ENCODE results near the gene NPRL2.

Gene NPRL2

GRCh38 chr3:50342813-50343633 lies 7.6 kb downstream of the NPRL2 start:
- Histone ChIP-seq H3K9ac (ENCODE audit: low read length) (no peak overlapping the region), H3K4me2 (ENCODE audit: low read length) (no peak overlapping the region), H3K18ac (ENCODE audit: low read length) (no peak overlapping the region), H2AK5ac (ENCODE audit: low read length) (no peak overlapping the region), H2BK5ac (ENCODE audit: low read length) (no peak overlapping the region), H3K79me1 (ENCODE audit: low read length) (no peaks in the 10 kb centered on the region), H4K8ac (ENCODE audit: low read depth, low read length) (no peak overlapping the region), H3K23ac (ENCODE audit: low read length) (no peak overlapping the region), H3K27ac (ENCODE audit: low read depth, low read length) (no peak overlapping the region), H3K27me3 (ENCODE audit: insufficient read depth, low read length, poor library complexity) (peaks cover 10% of the 10 kb centered on the region), H3K79me2 (ENCODE audit: control insufficient read depth, insufficient read depth, low read length) (no peaks in the 10 kb centered on the region), H4K5ac (ENCODE audit: low read length) (no peak overlapping the region), H2BK15ac (replicated peaks; ENCODE audit: low read depth) (no peak overlapping the region), H3K4me1 (ENCODE audit: control insufficient read depth, low read depth, low read length) (no peaks in the 10 kb centered on the region), H3K4me3 (ENCODE audit: low read length) (no peak overlapping the region), H3K4ac (ENCODE audit: low read depth, low read length) (no peak overlapping the region), H2BK120ac (ENCODE audit: low read depth, low read length) (no peak overlapping the region), H3K56ac (ENCODE audit: low read length) (no peak overlapping the region), H3K36me3 (ENCODE audit: control insufficient read depth, insufficient read depth, low read length) (no peaks in the 10 kb centered on the region)
- WGBS (ENCODE audit: extremely low coverage, insufficient coverage, low lambda C conversion rate) = no CpG with 5 or more reads among the region's 13 CpGs
- DNase-seq = peak; percentile 73

GRCh38 chr3:50341996-50342650 lies 8.5 kb downstream of the NPRL2 start:
- Histone ChIP-seq H3K27me3 (ENCODE audit: insufficient read depth, low read length, poor library complexity) (peaks cover 10% of the 10 kb centered on the region), H3K27ac (ENCODE audit: low read depth, low read length) (no peak overlapping the region), H3K4me2 (ENCODE audit: low read length) (no peak overlapping the region), H3K79me1 (ENCODE audit: low read length) (no peaks in the 10 kb centered on the region), H3K23ac (ENCODE audit: low read length) (no peak overlapping the region), H3K36me3 (ENCODE audit: control insufficient read depth, insufficient read depth, low read length) (no peaks in the 10 kb centered on the region), H3K4me1 (ENCODE audit: control insufficient read depth, low read depth, low read length) (no peaks in the 10 kb centered on the region), H3K4me3 (ENCODE audit: low read length) (no peak overlapping the region), H3K56ac (ENCODE audit: low read length) (no peak overlapping the region), H3K9ac (ENCODE audit: low read length) (no peak overlapping the region), H3K79me2 (ENCODE audit: control insufficient read depth, insufficient read depth, low read length) (no peaks in the 10 kb centered on the region), H2BK120ac (ENCODE audit: low read depth, low read length) (no peak overlapping the region), H2BK5ac (ENCODE audit: low read length) (no peak overlapping the region), H3K4ac (ENCODE audit: low read depth, low read length) (no peak overlapping the region), H4K8ac (ENCODE audit: low read depth, low read length) (no peak overlapping the region), H2AK5ac (ENCODE audit: low read length) (no peak overlapping the region), H3K18ac (ENCODE audit: low read length) (no peak overlapping the region), H4K5ac (ENCODE audit: low read length) (no peak overlapping the region), H2BK15ac (replicated peaks; ENCODE audit: low read depth) (no peak overlapping the region)
- no CpG with 5 or more reads among the region's 13 CpGs for WGBS (ENCODE audit: extremely low coverage, insufficient coverage, low lambda C conversion rate)
- DNase-seq = no peak

- Histone ChIP-seq H2BK5ac (ENCODE audit: low read length) (no peak overlapping the region), H3K27me3 (ENCODE audit: insufficient read depth, low read length, poor library complexity) (peaks cover 10% of the 10 kb centered on the region), H3K4me2 (ENCODE audit: low read length) (no peak overlapping the region), H3K9ac (ENCODE audit: low read length) (peak overlapping the region; percentile 73), H2BK15ac (replicated peaks; ENCODE audit: low read depth) (no peak overlapping the region), H3K4me3 (ENCODE audit: low read length) (no peak overlapping the region), H3K23ac (ENCODE audit: low read length) (no peak overlapping the region), H4K5ac (ENCODE audit: low read length) (no peak overlapping the region), H3K79me2 (ENCODE audit: control insufficient read depth, insufficient read depth, low read length) (peaks cover 2% of the 10 kb centered on the region), H3K36me3 (ENCODE audit: control insufficient read depth, insufficient read depth, low read length) (no peaks in the 10 kb centered on the region), H3K56ac (ENCODE audit: low read length) (peak overlapping the region; percentile 92), H3K27ac (ENCODE audit: low read depth, low read length) (no peak overlapping the region), H4K8ac (ENCODE audit: low read depth, low read length) (no peak overlapping the region), H3K4ac (ENCODE audit: low read depth, low read length) (no peak overlapping the region), H2BK120ac (ENCODE audit: low read depth, low read length) (no peak overlapping the region), H3K79me1 (ENCODE audit: low read length) (peaks cover 1% of the 10 kb centered on the region), H3K18ac (ENCODE audit: low read length) (no peak overlapping the region), H2AK5ac (ENCODE audit: low read length) (no peak overlapping the region), H3K4me1 (ENCODE audit: control insufficient read depth, low read depth, low read length) (no peaks in the 10 kb centered on the region)
- DNase-seq = no peak
- no CpG with 5 or more reads among the region's 9 CpGs for WGBS (ENCODE audit: extremely low coverage, insufficient coverage, low lambda C conversion rate)
Observed at GRCh38 chr3:50341537-50341936, 9.0 kb downstream of the NPRL2 start.

- H3K4me3 ChIP-seq (ENCODE audit: low read length) = peak within 1 kb of the TSS; percentile 4
- peak within 1 kb of the TSS; percentile 62 for H3K4ac ChIP-seq (ENCODE audit: low read depth, low read length)
- H4K8ac ChIP-seq (ENCODE audit: low read depth, low read length) = no peak within 1 kb of the TSS
- no peak within 1 kb of the TSS for H2BK120ac ChIP-seq (ENCODE audit: low read depth, low read length)
- peak; percentile 23 for DNase-seq
- peaks cover 10% of the 10 kb centered on the region for H3K27me3 ChIP-seq (ENCODE audit: insufficient read depth, low read length, poor library complexity)
- no peak within 1 kb of the TSS for H3K27ac ChIP-seq (ENCODE audit: low read depth, low read length)
- H3K79me2 ChIP-seq (ENCODE audit: control insufficient read depth, insufficient read depth, low read length) = peaks cover 11% of the 10 kb centered on the region
- H3K36me3 ChIP-seq (ENCODE audit: control insufficient read depth, insufficient read depth, low read length) = no peaks in the 10 kb centered on the region
- peak within 1 kb of the TSS; percentile 45 for H3K23ac ChIP-seq (ENCODE audit: low read length)
- no peaks in the 10 kb centered on the region for H3K4me1 ChIP-seq (ENCODE audit: control insufficient read depth, low read depth, low read length)
- peak within 1 kb of the TSS; percentile 3 for H3K18ac ChIP-seq (ENCODE audit: low read length)
- H3K79me1 ChIP-seq (ENCODE audit: low read length) = peaks cover 6% of the 10 kb centered on the region
- no peak within 1 kb of the TSS for H4K5ac ChIP-seq (ENCODE audit: low read length)
- H3K56ac ChIP-seq (ENCODE audit: low read length) = peak within 1 kb of the TSS; percentile 92
- no CpG with 5 or more reads among the region's 85 CpGs for WGBS (ENCODE audit: extremely low coverage, insufficient coverage, low lambda C conversion rate)
- H2BK5ac ChIP-seq (ENCODE audit: low read length) = no peak within 1 kb of the TSS
- no peak within 1 kb of the TSS for H2BK15ac ChIP-seq (replicated peaks; ENCODE audit: low read depth)
- peak within 1 kb of the TSS; percentile 60 for H3K4me2 ChIP-seq (ENCODE audit: low read length)
- H2AK5ac ChIP-seq (ENCODE audit: low read length) = no peak within 1 kb of the TSS
- H3K9ac ChIP-seq (ENCODE audit: low read length) = peak within 1 kb of the TSS; percentile 73
Observed at GRCh38 chr3:50340448-50341329, 9.9 kb downstream of the NPRL2 start, which contains the start of gene RASSF1. Gene RASSF1, minus strand, starts transcription at chr3:50340836. Its CDS starts 31 bp downstream, at chr3:50340805.

GRCh38 chr3:50340147-50340447 lies 10.5 kb downstream of the NPRL2 start:
- no CpG with 5 or more reads among the region's 9 CpGs for WGBS (ENCODE audit: extremely low coverage, insufficient coverage, low lambda C conversion rate)
- H3K23ac ChIP-seq (ENCODE audit: low read length) = peak overlapping the region; percentile 45

More at GRCh38 chr3:50340147-50340447, 10.5 kb downstream of the NPRL2 start:
- peak overlapping the region; percentile 60 for H3K4me2 ChIP-seq (ENCODE audit: low read length)
- H3K79me1 ChIP-seq (ENCODE audit: low read length) = peaks cover 8% of the 10 kb centered on the region
- H3K4ac ChIP-seq (ENCODE audit: low read depth, low read length) = no peak overlapping the region
- H3K79me2 ChIP-seq (ENCODE audit: control insufficient read depth, insufficient read depth, low read length) = peaks cover 15% of the 10 kb centered on the region
- H3K18ac ChIP-seq (ENCODE audit: low read length) = no peak overlapping the region
- DNase-seq = no peak
- H3K9ac ChIP-seq (ENCODE audit: low read length) = peak overlapping the region; percentile 73
- peak overlapping the region; percentile 92 for H3K56ac ChIP-seq (ENCODE audit: low read length)
- peaks cover 10% of the 10 kb centered on the region for H3K27me3 ChIP-seq (ENCODE audit: insufficient read depth, low read length, poor library complexity)
- H4K8ac ChIP-seq (ENCODE audit: low read depth, low read length) = no peak overlapping the region
- H3K4me1 ChIP-seq (ENCODE audit: control insufficient read depth, low read depth, low read length) = no peaks in the 10 kb centered on the region
- no peak overlapping the region for H2BK15ac ChIP-seq (replicated peaks; ENCODE audit: low read depth)
- no peak overlapping the region for H2BK5ac ChIP-seq (ENCODE audit: low read length)
- H3K36me3 ChIP-seq (ENCODE audit: control insufficient read depth, insufficient read depth, low read length) = no peaks in the 10 kb centered on the region
- no peak overlapping the region for H4K5ac ChIP-seq (ENCODE audit: low read length)
- no peak overlapping the region for H3K27ac ChIP-seq (ENCODE audit: low read depth, low read length)
- no peak overlapping the region for H2AK5ac ChIP-seq (ENCODE audit: low read length)
- H2BK120ac ChIP-seq (ENCODE audit: low read depth, low read length) = no peak overlapping the region
- no peak overlapping the region for H3K4me3 ChIP-seq (ENCODE audit: low read length)

All from mesendoderm (in vitro differentiated cells).